GM10266 (cell line): ENCODE measurements around the gene NCSTN.
"Not testable (repeated sequence)": the region's sequence is repeated elsewhere in the genome, so short reads cannot be mapped to it uniquely, and the experiment has no call there.

Experiments
- DNase-seq: peaks from one replicate; pipeline ENCODE4 v3.0.0; 2012; ENCODE audit errors: extremely low spot score
- CTCF ChIP-seq: IDR thresholded peaks from 2 replicates; pipeline ENCODE4 v1.5.1; 2012; ENCODE audit warnings: mild to moderate bottlenecking, low read depth; ENCODE audit not compliant: control insufficient read depth, insufficient read depth; ENCODE audit errors: missing control alignments

The NCSTN gene

DNA sequence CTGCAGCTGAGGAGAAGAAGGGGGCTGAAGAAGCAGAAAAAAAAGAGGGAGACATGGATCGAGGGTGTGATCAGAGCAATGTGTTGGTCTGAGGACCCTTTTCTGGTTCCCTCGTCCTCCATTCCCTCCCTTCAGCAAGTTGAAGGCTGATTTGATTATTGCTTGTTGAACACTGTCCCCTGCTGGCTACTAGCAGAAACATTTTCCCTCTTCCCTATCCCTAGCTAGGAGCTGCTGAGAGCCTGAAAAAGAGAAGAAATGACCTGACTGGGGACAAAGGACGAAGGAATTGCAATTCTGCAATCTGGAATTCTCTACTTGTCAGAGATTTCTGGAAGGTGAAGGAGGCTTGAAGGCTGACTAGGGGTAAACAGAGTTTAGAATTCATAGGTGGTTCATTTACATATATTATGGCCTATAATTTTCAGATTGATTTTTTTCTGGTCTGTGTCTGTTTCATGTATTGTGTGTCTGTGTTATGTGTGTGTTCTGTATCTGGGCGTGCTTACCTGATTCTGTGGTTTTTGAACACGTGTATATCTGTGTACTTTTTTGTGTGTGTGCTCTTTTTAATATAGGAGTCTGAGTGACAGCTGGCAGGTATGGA lies 33.4 kb downstream of the NCSTN start:
- peak; percentile 94 for TF ChIP-seq CTCF
- DNase-seq: peak; percentile 77

DNA sequence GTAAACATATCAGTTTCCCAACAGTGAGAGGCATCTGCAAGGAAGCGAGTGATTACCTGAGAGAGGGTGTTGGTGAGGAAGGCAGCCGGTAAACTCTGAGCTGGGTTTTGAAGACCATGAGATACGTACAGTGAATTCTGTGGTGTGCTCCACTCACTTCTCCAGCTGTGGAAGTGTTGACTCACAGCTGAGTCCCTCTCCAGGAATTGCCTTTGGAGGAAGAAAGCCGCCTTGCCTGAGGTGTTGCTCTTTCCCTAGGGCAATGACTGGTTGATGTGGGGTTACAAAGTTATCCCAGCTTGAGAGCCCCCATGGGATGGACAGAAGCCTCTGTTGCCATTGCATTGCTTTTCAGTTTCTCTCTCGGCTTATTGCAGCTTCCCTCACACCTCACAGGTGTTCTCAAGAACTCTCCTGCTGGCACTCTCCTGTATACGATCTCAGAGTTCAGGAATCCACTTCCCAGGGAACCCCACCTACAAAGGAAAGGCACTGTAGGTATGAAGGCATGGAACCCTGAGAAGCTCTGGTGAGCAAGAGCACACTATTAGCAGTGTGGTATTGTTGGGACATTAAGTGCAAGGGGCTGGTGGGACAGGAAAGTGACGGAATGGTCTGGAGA lies 34.5 kb downstream of the NCSTN start:
- no peak for TF ChIP-seq CTCF
- no peak for DNase-seq

GRCh38 chr1:160384812-160385211 lies 41.6 kb downstream of the NCSTN start:
- DNase-seq: not testable (repeated sequence)

DNA sequence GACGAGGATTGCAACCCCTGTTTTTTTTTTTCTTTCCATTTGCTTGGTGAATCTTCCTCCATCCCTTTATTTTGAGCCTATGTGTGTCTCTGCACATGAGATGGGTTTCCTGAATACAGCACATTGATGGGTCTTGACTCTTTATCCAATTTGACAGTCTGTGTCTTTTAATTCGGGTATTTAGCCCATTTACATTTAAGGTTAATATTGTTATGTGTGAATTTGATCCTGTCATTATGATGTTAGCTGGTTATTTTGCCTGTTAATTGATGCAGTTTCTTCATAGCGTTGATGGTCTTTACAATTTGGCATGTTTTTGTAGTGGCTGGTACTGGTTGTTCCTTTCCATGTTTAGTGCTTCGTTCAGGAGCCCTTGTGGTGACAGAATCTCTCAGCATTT lies 45.2 kb downstream of the NCSTN start:
- not testable (repeated sequence) for DNase-seq

- TF ChIP-seq CTCF: no peak
- no peak for DNase-seq
Measured at GRCh38 chr1:160394673-160395072, 51.5 kb downstream of the NCSTN start.

DNA sequence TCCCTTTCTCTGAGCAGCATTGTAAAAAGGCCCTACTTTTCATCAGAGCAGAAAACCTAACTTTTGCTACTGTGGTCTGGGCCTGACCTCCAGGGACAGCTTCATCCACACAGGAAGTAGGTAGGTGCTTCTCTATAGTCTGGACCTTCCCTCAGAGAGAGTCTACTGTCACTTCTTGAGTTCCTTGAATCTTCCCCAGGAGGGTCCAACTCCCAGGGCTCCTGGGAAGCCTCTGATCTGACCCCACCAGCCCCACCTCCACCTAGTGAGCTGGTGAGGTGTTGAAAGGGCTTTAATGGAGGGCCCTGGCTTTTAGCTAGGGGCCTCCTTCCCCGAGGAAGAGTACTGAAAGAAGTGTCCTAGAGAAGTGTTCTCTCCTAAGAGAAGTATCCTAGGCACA lies 54.5 kb downstream of the NCSTN start:
- no peak for TF ChIP-seq CTCF
- DNase-seq: no peak

GRCh38 chr1:160398823-160399222 lies 55.6 kb downstream of the NCSTN start:
- no peak for DNase-seq
- TF ChIP-seq CTCF: no peak

GRCh38 chr1:160399544-160400222 lies 56.5 kb downstream of the NCSTN start:
- TF ChIP-seq CTCF: no peak
- DNase-seq: no peak
